ENCODE results near the gene SERGEF. TPM values are rescaled to one million over a fixed set of nuclear protein-coding genes. Genes with fewer than 3 reads are reported as not detected.
A peak's percentile ranks its signal among the peaks of the same experiment; 100 is the strongest.

The SERGEF gene
- total and polyA plus RNA-seq, 2 of the 13 experiments (the other 11 are each of a cell fraction or from before 2014, with no cell fraction given) = 54.5 to 114 TPM

- TF ChIP-seq SKIL (CRISPR knock-in tag; IDR thresholded peaks at IDR 0.05; ENCODE audit: borderline replicate concordance) (peak; percentile 6; the same call in 1 of the 2 replicates), HHEX (CRISPR knock-in tag; IDR thresholded peaks at IDR 0.05) (no peak), AHDC1 (CRISPR knock-in tag; IDR thresholded peaks at IDR 0.05; ENCODE audit: borderline replicate concordance) (peak; percentile 56), REXO4 (CRISPR knock-in tag; IDR thresholded peaks at IDR 0.05; ENCODE audit: borderline replicate concordance) (0 out of 2 replicates have a peak, but pooled peaks have one; percentile 44), SNAI1 (CRISPR knock-in tag; IDR thresholded peaks at IDR 0.05; ENCODE audit: borderline replicate concordance) (0 out of 2 replicates have a peak, but pooled peaks have one; percentile 63), ZNF468 (CRISPR knock-in tag; IDR thresholded peaks at IDR 0.05) (no peak), ELF1 (CRISPR knock-in tag; IDR thresholded peaks at IDR 0.05) (peak; percentile 32; the same call in 1 of the 2 replicates), SETDB1 (CRISPR knock-in tag; IDR thresholded peaks at IDR 0.05; ENCODE audit: borderline replicate concordance) (no peak), HES4 (CRISPR knock-in tag; IDR thresholded peaks at IDR 0.05; ENCODE audit: borderline replicate concordance) (peak; percentile 12; the same call in 1 of the 2 replicates), RCOR2 (CRISPR knock-in tag; IDR thresholded peaks at IDR 0.05) (0 out of 2 replicates have a peak, but pooled peaks have one; percentile 29), ATF6 (CRISPR knock-in tag; conservative IDR thresholded peaks at IDR 0.05) (no peak), SNAPC2 (CRISPR knock-in tag; IDR thresholded peaks at IDR 0.05) (peak; percentile 43; the same call in 1 of the 2 replicates)
Observed at GRCh38 chr11:18012906-18013781, at the start of gene SERGEF (continued).
